IMR-90 (cell line): ENCODE results near the gene SPTSSB. TPM values are rescaled to one million over a fixed set of nuclear protein-coding genes. Genes with fewer than 3 reads are reported as not detected.

Experiments used
- ATAC-seq: fragments of 200-7000 bp; cut with Tn5 transposase; 2 replicates; pipeline ENCODE4 v1.9.1; 2020; ENCODE audit warnings: low read depth, mild to moderate bottlenecking, moderate library complexity
- BruUV-seq: library from RNA; stranded (reverse); fragments of 400-500 nt; replicated peaks from 2 replicates; lab custom pipeline; 2021; lab: Mats Ljungman, UMichigan
- CTCF ChIA-PET: fragments of 300-600 bp; formaldehyde crosslinking; extraction: SDS; loops from one replicate; lab custom pipeline; 2021; ENCODE audit warnings: antibody characterized with exemption; lab: Yijun Ruan, JAX
- POLR2A ChIA-PET: fragments of 300-600 bp; sonication (Branson Sonifier 250); formaldehyde crosslinking; loops from one replicate; lab custom pipeline; 2022; ENCODE audit warnings: antibody characterized with exemption; ENCODE audit not compliant: unreplicated experiment; lab: Charles Lee
- DNase-seq: peaks from one replicate; pipeline ENCODE4 v3.0.0; 2013
- H2AFZ ChIP-seq: replicated peaks from 2 replicates; pipeline ENCODE3; 2013; ENCODE audit warnings: low read length, mild to moderate bottlenecking; ENCODE audit not compliant: poor library complexity
- H2AK5ac ChIP-seq: 2 replicates; pipeline ENCODE4 v1.6.1; 2013; ENCODE audit warnings: low read depth, low read length, inconsistent platforms
- H2AK9ac ChIP-seq: replicated peaks from 2 replicates; pipeline ENCODE3; 2013; ENCODE audit warnings: mild to moderate bottlenecking, low read depth, low read length, moderate library complexity; ENCODE audit not compliant: poor library complexity
- H2BK120ac ChIP-seq: 2 replicates; pipeline ENCODE4 v1.6.1; 2013; ENCODE audit warnings: low read depth, low read length, inconsistent platforms
- H2BK15ac ChIP-seq: 3 replicates; pipeline ENCODE4 v1.6.1; 2013; ENCODE audit warnings: low read depth, low read length, inconsistent platforms
- H2BK20ac ChIP-seq: 2 replicates; pipeline ENCODE4 v1.6.1; 2013; ENCODE audit warnings: low read depth, mild to moderate bottlenecking, inconsistent platforms, low read length, moderate library complexity
- H2BK5ac ChIP-seq: 2 replicates; pipeline ENCODE4 v1.6.1; 2013; ENCODE audit warnings: mild to moderate bottlenecking, low read depth, low read length, inconsistent platforms; ENCODE audit not compliant: poor library complexity, severe bottlenecking
- H3K14ac ChIP-seq: replicated peaks from 2 replicates; pipeline ENCODE4 v1.6.1; 2013; ENCODE audit warnings: low read depth, low read length, inconsistent platforms
- H3K18ac ChIP-seq: 2 replicates; pipeline ENCODE4 v1.6.1; 2013; ENCODE audit warnings: low read depth, low read length, control low read depth
- H3K23ac ChIP-seq: 2 replicates; pipeline ENCODE4 v1.6.1; 2013; ENCODE audit warnings: low read depth, low read length, inconsistent platforms
- H3K27ac ChIP-seq: 2 replicates; pipeline ENCODE4 v1.5.1; 2013; ENCODE audit warnings: mild to moderate bottlenecking, control low read depth, low read length; ENCODE audit not compliant: insufficient read depth
- H3K27me3 ChIP-seq: 2 replicates; pipeline ENCODE4 v1.6.1; 2013; ENCODE audit warnings: low read length; ENCODE audit not compliant: control insufficient read depth, insufficient read depth
- H3K36me3 ChIP-seq: 2 replicates; pipeline ENCODE4 v1.6.1; 2013; ENCODE audit warnings: low read length, mixed read lengths; ENCODE audit not compliant: control insufficient read depth, insufficient read depth
- H3K4ac ChIP-seq: 2 replicates; pipeline ENCODE4 v1.6.1; 2013; ENCODE audit warnings: low read depth, low read length, inconsistent platforms
- H3K4me1 ChIP-seq: 2 replicates; pipeline ENCODE4 v1.6.1; 2013; ENCODE audit warnings: low read length, mixed read lengths; ENCODE audit not compliant: control insufficient read depth, insufficient read depth
- H3K4me2 ChIP-seq: 2 replicates; pipeline ENCODE4 v1.6.1; 2013; ENCODE audit warnings: low read depth, mild to moderate bottlenecking, control low read depth, low read length, moderate library complexity
- H3K4me3 ChIP-seq: 2 replicates; pipeline ENCODE4 v1.5.1; 2013; ENCODE audit warnings: low read depth, mild to moderate bottlenecking, control low read depth, low read length, moderate library complexity; ENCODE audit not compliant: insufficient read depth
- H3K56ac ChIP-seq: 2 replicates; pipeline ENCODE4 v1.6.1; 2013; ENCODE audit warnings: low read length, inconsistent platforms; ENCODE audit not compliant: insufficient read depth; ENCODE audit errors: extremely low read depth
- H3K79me1 ChIP-seq, 2 experiments: 2 replicates each; pipeline ENCODE4 v1.6.1; 2013; ENCODE audit warnings: low read length in 2 of 2, inconsistent platforms in 1 of 2, low read depth in 1 of 2
- H3K9ac ChIP-seq: 2 replicates; pipeline ENCODE4 v1.6.1; 2013; ENCODE audit warnings: low read depth, low read length, control low read depth
- H3K9me1 ChIP-seq: 2 replicates; pipeline ENCODE4 v1.6.1; 2013; ENCODE audit warnings: low read length, inconsistent platforms; ENCODE audit not compliant: insufficient read depth
- H3K9me3 ChIP-seq: 2 replicates; pipeline ENCODE4 v1.6.1; 2013; ENCODE audit warnings: low read length; ENCODE audit not compliant: control insufficient read depth, insufficient read depth
- H4K20me1 ChIP-seq: 2 replicates; pipeline ENCODE4 v1.6.1; 2013; ENCODE audit warnings: low read length, inconsistent platforms; ENCODE audit not compliant: insufficient read depth
- H4K5ac ChIP-seq: 2 replicates; pipeline ENCODE4 v1.6.1; 2013; ENCODE audit warnings: mild to moderate bottlenecking, low read depth, low read length, control low read depth
- H4K8ac ChIP-seq, 2 experiments: 2 replicates each; pipeline ENCODE4 v1.6.1; 2013; ENCODE audit warnings: low read depth in 2 of 2, low read length in 2 of 2, control low read depth in 1 of 2, inconsistent platforms in 1 of 2
- H4K91ac ChIP-seq: 2 replicates; pipeline ENCODE4 v1.6.1; 2013; ENCODE audit warnings: low read depth, low read length, inconsistent platforms; ENCODE audit not compliant: insufficient read depth
- BHLHE40 ChIP-seq: fragments of 150-350 bp; IDR thresholded peaks from 2 replicates; pipeline ENCODE4 v1.6.1; 2016; ENCODE audit warnings: mild to moderate bottlenecking, low read depth, low read length
- CEBPB ChIP-seq: IDR thresholded peaks from 2 replicates; pipeline ENCODE4 v1.6.1; 2012; ENCODE audit warnings: low read depth, low read length, improper control_type of control experiment
- CHD1 ChIP-seq: IDR thresholded peaks from 2 replicates; pipeline ENCODE4 v1.6.1; 2012; ENCODE audit warnings: low read depth, low read length, improper control_type of control experiment
- CTCF ChIP-seq: conservative IDR thresholded peaks from 2 replicates; pipeline ENCODE4 v1.5.1; 2012; ENCODE audit warnings: mild to moderate bottlenecking, low read depth, low read length, improper control_type of control experiment
- ELK1 ChIP-seq: fragments of 150-350 bp; IDR thresholded peaks from 2 replicates; pipeline ENCODE4 v1.6.1; 2016; ENCODE audit warnings: low read depth, mild to moderate bottlenecking, low read length, moderate library complexity, borderline replicate concordance
- FOS ChIP-seq: fragments of 150-350 bp; IDR thresholded peaks from 2 replicates; pipeline ENCODE4 v1.6.1; 2016; ENCODE audit warnings: low read depth, low read length
- MAFK ChIP-seq: IDR thresholded peaks from 2 replicates; pipeline ENCODE4 v1.6.1; 2012; ENCODE audit warnings: low read depth, low read length, improper control_type of control experiment
- MAZ ChIP-seq: IDR thresholded peaks from 2 replicates; pipeline ENCODE4 v1.6.1; 2012; ENCODE audit warnings: low read depth, mild to moderate bottlenecking, low read length, improper control_type of control experiment, moderate library complexity, borderline replicate concordance
- MXI1 ChIP-seq: IDR thresholded peaks from 2 replicates; pipeline ENCODE4 v1.6.1; 2012; ENCODE audit warnings: low read depth, mild to moderate bottlenecking, low read length, moderate library complexity, borderline replicate concordance
- NFE2L2 ChIP-seq: fragments of 150-350 bp; IDR thresholded peaks from 2 replicates; pipeline ENCODE4 v1.6.1; 2016; ENCODE audit warnings: low read depth, mild to moderate bottlenecking, low read length
- POLR2A ChIP-seq: IDR thresholded peaks from 2 replicates; pipeline ENCODE4 v1.6.1; 2012; ENCODE audit warnings: mild to moderate bottlenecking, low read depth, low read length
- RAD21 ChIP-seq: IDR thresholded peaks from 2 replicates; pipeline ENCODE4 v1.6.1; 2012; ENCODE audit warnings: low read length, improper control_type of control experiment
- RCOR1 ChIP-seq: IDR thresholded peaks from 2 replicates; pipeline ENCODE4 v1.6.1; 2012; ENCODE audit warnings: mild to moderate bottlenecking, low read length, improper control_type of control experiment; ENCODE audit not compliant: insufficient replicate concordance
- RFX5 ChIP-seq: IDR thresholded peaks from 2 replicates; pipeline ENCODE4 v1.8.0; 2012; ENCODE audit warnings: low read depth, mild to moderate bottlenecking, low read length, moderate library complexity
- SMC3 ChIP-seq: fragments of 150-350 bp; IDR thresholded peaks from 2 replicates; pipeline ENCODE4 v1.6.1; 2016; ENCODE audit warnings: low read depth, mild to moderate bottlenecking, antibody characterized with exemption, low read length, moderate library complexity
- WGBS, 2 experiments: methylation state at CpG; one replicate each; pipeline versions ENCODE4 v1.1.5 to v1.1.7; 2013; ENCODE audit warnings: missing lambda C conversion rate in 2 of 2; ENCODE audit not compliant: insufficient read length in 1 of 2; ENCODE audit errors: extremely low coverage in 2 of 2; 5-methylcytosine and 5-hydroxymethylcytosine counted together
- dilution Hi-C: fragments of 300-500 bp; cut with HindIII; formaldehyde crosslinking; loops from one replicate; pipeline ENCODE4 v1.14.3; 2018; ENCODE audit warnings: low sequenced_read_pairs; ENCODE audit not compliant: unreplicated experiment
- in situ Hi-C: fragments of 300-500 bp; cut with MboI; formaldehyde crosslinking; loops from 3 replicates; pipeline ENCODE4 v1.14.3; 2019; ENCODE audit warnings: low sequenced_read_pairs, inconsistent platforms, mixed read lengths
- intact Hi-C: fragments of 100-400 bp; cut with micrococcal nuclease; formaldehyde crosslinking; loops from 2 replicates; pipeline ENCODE4 v1.10.0; 2022
- polyA plus RNA-seq, 3 experiments: library from polyadenylated mRNA; depleted of rRNA; stranded (reverse); fragments of >200 nt; gene quantifications; 2 replicates each; pipeline ENCODE4 v1.2.3, GENCODE V29; 2012; ENCODE audit warnings: low replicate concordance in 1 of 3
- total RNA-seq: library from RNA; depleted of rRNA; stranded (reverse); fragments of >200 nt; gene quantifications from 2 replicates; pipeline ENCODE4 v1.2.3, GENCODE V29; 2012
- TF ChIP-seq, protein P1 (sequence below): fragments of 150-350 bp; IDR thresholded peaks from 2 replicates; pipeline ENCODE4 v1.6.1; 2017; ENCODE audit warnings: mild to moderate bottlenecking, antibody characterized with exemption, low read length, low read depth

The SPTSSB gene
- total and polyA plus RNA-seq, 2 of the 4 experiments (the other 2 are of a cell fraction), result not detected

- no TSS peak for BruUV-seq
- ChIA-PET POLR2A (no interaction called here), CTCF (no interaction called here)
- Histone ChIP-seq H2AFZ (no peak overlapping the region), H4K91ac (no peak overlapping the region), H2BK20ac (no peak overlapping the region), H3K18ac (no peak overlapping the region), H2BK15ac (no peak overlapping the region), H3K9me3 (no peaks in the 10 kb centered on the region), H2BK120ac (no peak overlapping the region), H3K4me3 (no peak overlapping the region), H3K4me2 (no peak overlapping the region), H3K36me3 (no peaks in the 10 kb centered on the region), H2AK9ac (no peak overlapping the region), H3K9ac (no peak overlapping the region), H4K5ac (no peak overlapping the region), H3K14ac (no peak overlapping the region), H3K9me1 (no peaks in the 10 kb centered on the region), H4K20me1 (no peaks in the 10 kb centered on the region), H3K27me3 (no peaks in the 10 kb centered on the region), H3K4ac (no peak overlapping the region), H2AK5ac (no peak overlapping the region), H3K56ac (no peak overlapping the region), H2BK5ac (no peak overlapping the region), H3K27ac (no peak overlapping the region), H3K4me1 (no peaks in the 10 kb centered on the region), H3K79me1 (no peaks in the 10 kb centered on the region), H3K23ac (no peak overlapping the region), H4K8ac (no peak overlapping the region)
- ATAC-seq, result no peak
- in situ Hi-C loops, result no loop called here
- no peak for DNase-seq
- intact Hi-C loops, result no loop called here
- TF ChIP-seq SMC3 (no peak), BHLHE40 (no peak), RFX5 (no peak), MXI1 (no peak), FOS (no peak), RCOR1 (no peak), MAFK (no peak), POLR2A (no peak), CHD1 (no peak), NFE2L2 (no peak), ELK1 (no peak), CEBPB (no peak), CTCF (no peak), MAZ (no peak), RAD21 (no peak)
- TF ChIP-seq, protein P1, sequence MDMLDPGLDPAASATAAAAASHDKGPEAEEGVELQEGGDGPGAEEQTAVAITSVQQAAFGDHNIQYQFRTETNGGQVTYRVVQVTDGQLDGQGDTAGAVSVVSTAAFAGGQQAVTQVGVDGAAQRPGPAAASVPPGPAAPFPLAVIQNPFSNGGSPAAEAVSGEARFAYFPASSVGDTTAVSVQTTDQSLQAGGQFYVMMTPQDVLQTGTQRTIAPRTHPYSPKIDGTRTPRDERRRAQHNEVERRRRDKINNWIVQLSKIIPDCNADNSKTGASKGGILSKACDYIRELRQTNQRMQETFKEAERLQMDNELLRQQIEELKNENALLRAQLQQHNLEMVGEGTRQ, result no peak
- WGBS, 2 experiments, result no CpG with 5 or more reads among the region's 1 CpG
- dilution Hi-C loops, result no loop called here
Observed at GRCh38 chr3:161332792-161333191, 38.5 kb downstream of the SPTSSB start.
